Heart left ventricle (tissue), 13 donors: ENCODE results near the gene ZBTB47.

ENCODE experiments used
- CTCF ChIP-seq, 12 donors: fragments of 200-600 bp; sonication (generic) in 4 of 12; IDR thresholded peaks; one replicate each; pipeline versions ENCODE4 v1.5.0 to v1.8.0; 2018 to 2022; ENCODE audit warnings: antibody characterized with exemption in 12 of 12, mild to moderate bottlenecking in 5 of 12
- POLR2A ChIP-seq, 2 donors: fragments of 450-650 bp; IDR thresholded peaks; one replicate each; pipeline ENCODE4 v1.6.1; 2017; ENCODE audit warnings: antibody characterized with exemption in 2 of 2, mild to moderate bottlenecking in 2 of 2, moderate library complexity in 2 of 2
- donor health status: ischemic (EF 13 %, LVEDD 7.1; RV severe dilation, severe dysfunction).
- donor health status: DM: no; HTN: yes; CAD: no.
- donor health status: DM: no; HTN: no; CAD: no.
- donor health status: ischemic (EF 25% LVEDD 6.9; RV normal size, moderate dysfunction).
- donor health status: ischemic (EF 25% LVEDD 5.7; RV mildly dilated, moderate dysfunction).
- donor health status: ischemic (EF 35%, LVEDD 5.7; RV mildly dilated, moderate dysfunction).
- donor health status: nonischemic (EF 11% LVEDD 7.7; RV severe dilation, severe dysfunction).
- donor health status: DM: yes; HTN: yes; CAD: no.
- donor health status: PGD.
- donor health status: ischemic (EF 29% LVEDD 5.4; RV normal size, mild dysfunction).
- donor health status: nonischemic (EF 23%, LVEDD 6.1; RV moderate dilation, normal function).

DNA sequence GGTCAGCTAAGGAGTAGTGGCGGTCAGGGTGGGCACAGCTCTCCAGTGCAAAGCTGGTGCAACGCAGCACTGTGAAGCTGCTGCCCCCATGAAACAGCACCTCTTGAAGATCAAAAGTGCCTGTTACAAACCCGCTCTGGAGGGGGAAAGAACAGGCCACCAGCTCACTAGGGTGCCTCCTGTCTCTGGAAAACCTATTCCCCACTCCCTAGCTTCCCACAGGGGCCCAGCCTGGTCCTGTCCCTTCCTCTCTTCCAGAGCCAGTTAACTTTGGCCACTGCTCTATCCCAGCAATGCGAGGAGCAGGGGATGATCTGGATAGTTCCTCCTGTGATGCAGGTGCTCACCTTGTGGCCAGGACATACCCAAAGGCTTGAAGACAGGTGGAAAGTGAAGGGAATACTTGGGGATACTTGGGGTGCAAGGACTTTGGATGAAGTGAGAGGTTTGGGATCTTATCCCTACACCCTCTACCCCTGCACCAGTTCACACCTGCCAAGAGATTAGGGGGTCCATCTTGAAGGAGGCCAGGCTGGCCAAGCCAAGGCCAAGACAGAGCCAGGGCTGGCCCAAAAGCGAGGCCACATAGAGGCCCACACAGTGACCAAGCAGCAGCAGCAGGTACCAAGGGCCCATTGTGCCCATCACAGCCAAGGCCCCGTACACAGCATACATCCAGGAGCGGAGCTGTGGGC is 44.9 kb downstream of the ZBTB47 start:
- TF ChIP-seq CTCF (IDR thresholded peaks at IDR 0.05) (no peak), POLR2A (IDR thresholded peaks at IDR 0.05) (no peak)
